HCT116 (cell line): ENCODE data around the gene NOXA1. TPM values are rescaled to one million over a fixed set of nuclear protein-coding genes. Genes with fewer than 3 reads are reported as not detected.
"Not testable (repeated sequence)": the region's sequence is repeated elsewhere in the genome, so short reads cannot be mapped to it uniquely, and the experiment has no call there.

Source experiments
- ATAC-seq: fragments of 200-7000 bp; cut with Tn5 transposase; 2 replicates; pipeline ENCODE4 v1.9.1; 2020; ENCODE audit warnings: mild to moderate bottlenecking, moderate library complexity
- BruUV-seq: library from RNA; stranded (reverse); fragments of 400-500 nt; replicated peaks from 2 replicates; lab custom pipeline; 2021; lab: Mats Ljungman, UMichigan
- CTCF ChIA-PET: fragments of 300-600 bp; sonication (Branson Sonifier 250); formaldehyde crosslinking; loops from one replicate; lab custom pipeline; 2021; ENCODE audit warnings: antibody characterized with exemption; lab: Charles Lee
- POLR2A ChIA-PET: fragments of 300-600, 350-600 bp; sonication (Branson Sonifier 250); formaldehyde crosslinking; loops from one replicate; lab custom pipeline; 2021; ENCODE audit warnings: antibody characterized with exemption; lab: Charles Lee
- RAD21 ChIA-PET, 2 experiments: fragments of 300-600 bp; sonication (Branson Sonifier 250); formaldehyde crosslinking; loops; one replicate each; lab custom pipeline; 2023; ENCODE audit warnings: low total read pairs in 2 of 2; ENCODE audit not compliant: uncharacterized antibody in 2 of 2, unreplicated experiment in 2 of 2, low non-redundant PET in 1 of 2; lab: Charles Lee
- DNase-seq: peaks from one replicate; pipeline ENCODE4 v3.0.0-alpha.2; 2010; ENCODE audit warnings: low read depth, low spot score
- H2AFZ ChIP-seq: fragments of 200-600 bp; shearing (Covaris generic), sonication (generic); 2 replicates; pipeline ENCODE4 v1.6.1; 2017; ENCODE audit warnings: low read depth, mixed run types, mixed read lengths, antibody characterized with exemption, low read length; ENCODE audit not compliant: poor library complexity, severe bottlenecking
- H3K27ac ChIP-seq: 2 replicates; pipeline ENCODE4 v1.5.1; 2012; ENCODE audit warnings: low read depth, low read length
- H3K27me3 ChIP-seq: fragments of 200-600 bp; sonication (generic); 2 replicates; pipeline ENCODE4 v1.6.1; 2016; ENCODE audit warnings: mixed run types, low read length, mixed read lengths; ENCODE audit not compliant: insufficient read depth
- H3K36me3 ChIP-seq, 2 experiments: fragments of 200-500 bp in 1 of 2; fragments of 200-600 bp in 1 of 2; sonication (Bioruptor generic) in 1 of 2; sonication (generic) in 1 of 2; 2 replicates each; pipeline versions ENCODE4 v1.5.1 to v1.6.1; 2014 to 2016; ENCODE audit warnings: low read length in 2 of 2, inconsistent platforms in 1 of 2, mixed read lengths in 1 of 2, mixed run types in 1 of 2; ENCODE audit not compliant: insufficient read depth in 2 of 2, control insufficient read depth in 1 of 2
- H3K4me1 ChIP-seq, 2 experiments: fragments of 200-600 bp in 1 of 2; sonication (generic) in 1 of 2; 2 replicates each; pipeline versions ENCODE4 v1.5.1 to v1.6.1; 2012 to 2017; ENCODE audit warnings: low read length in 2 of 2, inconsistent platforms in 1 of 2, mild to moderate bottlenecking in 1 of 2, mixed read lengths in 1 of 2, mixed run types in 1 of 2, moderate library complexity in 1 of 2; ENCODE audit not compliant: insufficient read depth in 2 of 2, control insufficient read depth in 1 of 2
- H3K4me2 ChIP-seq: fragments of 200-600 bp; sonication (generic); 2 replicates; pipeline ENCODE4 v1.6.1; 2017; ENCODE audit warnings: mixed run types, low read length, mixed read lengths
- H3K4me3 ChIP-seq, 2 experiments: fragments of 200-600 bp in 1 of 2; sonication (generic) in 1 of 2; replicated peaks in 1 of 2; 2 replicates each; pipeline ENCODE4 v1.5.1; 2011 to 2016; ENCODE audit warnings: low read length in 2 of 2, control low read depth in 1 of 2, low read depth in 1 of 2, mild to moderate bottlenecking in 1 of 2, mixed read lengths in 1 of 2, mixed run types in 1 of 2
- H3K79me2 ChIP-seq: fragments of 200-600 bp; sonication (generic); 2 replicates; pipeline ENCODE4 v1.6.1; 2017; ENCODE audit warnings: mild to moderate bottlenecking, mixed run types, low read length, moderate library complexity, mixed read lengths; ENCODE audit not compliant: insufficient read depth
- H3K9ac ChIP-seq: fragments of 200-600 bp; sonication (generic); 2 replicates; pipeline ENCODE4 v1.6.1; 2016; ENCODE audit warnings: low read length, mixed read lengths
- H3K9me2 ChIP-seq: fragments of 200-600 bp; sonication (generic), shearing (Covaris generic); 2 replicates; pipeline ENCODE4 v1.6.1; 2017; ENCODE audit warnings: mixed run types, mild to moderate bottlenecking, moderate library complexity; ENCODE audit not compliant: insufficient read depth
- H3K9me3 ChIP-seq, 2 experiments: fragments of 200-500 bp in 1 of 2; fragments of 200-600 bp in 1 of 2; sonication (Bioruptor generic) in 1 of 2; sonication (generic) in 1 of 2; 2 replicates each; pipeline ENCODE4 v1.6.1; 2014 to 2017; ENCODE audit warnings: low read length in 2 of 2, mixed read lengths in 2 of 2, inconsistent platforms in 1 of 2, low read depth in 1 of 2, mild to moderate bottlenecking in 1 of 2, mixed run types in 1 of 2, moderate library complexity in 1 of 2; ENCODE audit not compliant: control insufficient read depth in 1 of 2, insufficient read depth in 1 of 2
- H4K20me1 ChIP-seq: fragments of 200-600 bp; sonication (generic), shearing (Covaris generic); 2 replicates; pipeline ENCODE4 v1.6.1; 2017; ENCODE audit warnings: mixed run types, mild to moderate bottlenecking, moderate library complexity; ENCODE audit not compliant: insufficient read depth
- FOSL1 ChIP-seq: IDR thresholded peaks from 2 replicates; pipeline ENCODE4 v1.6.1; 2012; ENCODE audit warnings: low read depth
- MAX ChIP-seq: IDR thresholded peaks from 2 replicates; pipeline ENCODE4 v1.6.1; 2012
- YY1 ChIP-seq: IDR thresholded peaks from 2 replicates; pipeline ENCODE4 v1.6.1; 2011; ENCODE audit warnings: low read length, low read depth, moderate library complexity, mild to moderate bottlenecking; ENCODE audit not compliant: insufficient replicate concordance; ENCODE audit errors: extremely low read depth
- intact Hi-C: fragments of 100-400 bp; cut with micrococcal nuclease; formaldehyde crosslinking; loops from 2 replicates; pipeline ENCODE4 v1.10.0; 2022
- total RNA-seq: library from RNA; stranded (reverse); gene quantifications from one replicate; pipeline ENCODE4 v1.2.1, GENCODE V29; 2021; ENCODE audit not compliant: unreplicated experiment

Gene NOXA1
- total RNA-seq, 1 experiment from 2014 or later = 13.2 TPM

- Histone ChIP-seq H3K9ac (no peak overlapping the region), H3K27me3 (no peaks in the 10 kb centered on the region), H3K4me1 (peaks cover 8 to 16% of the 10 kb centered on the region in 2 experiments; a peak in 3 of 4 replicates), H2AFZ (no peak overlapping the region), H3K9me2 (no peaks in the 10 kb centered on the region), H4K20me1 (no peaks in the 10 kb centered on the region), H3K36me3 (no peaks in the 10 kb centered on the region), H3K4me2 (no peak overlapping the region), H3K27ac (no peak overlapping the region), H3K9me3 (no peaks in the 10 kb centered on the region), H3K4me3 (no peak overlapping the region), H3K79me2 (no peaks in the 10 kb centered on the region)
- ChIA-PET POLR2A (no interaction called here), CTCF (no interaction called here), RAD21 (no interaction called here)
- no peak for TF ChIP-seq MAX
- no peak for TF ChIP-seq FOSL1
- no peak for TF ChIP-seq YY1
- DNase-seq (no peak), ATAC-seq (no peak)
- no TSS peak for BruUV-seq
- intact Hi-C loops = no loop called here
Measured at GRCh38 chr9:137465720-137466388, 42.7 kb downstream of the NOXA1 start.

GRCh38 chr9:137466389-137467085 lies 43.3 kb downstream of the NOXA1 start:
- H3K36me3 ChIP-seq, intact Hi-C loops, POLR2A ChIA-PET, H2AFZ ChIP-seq, BruUV-seq, DNase-seq, H3K9me3 ChIP-seq, CTCF ChIA-PET, H3K27ac ChIP-seq, H3K79me2 ChIP-seq, H4K20me1 ChIP-seq, H3K27me3 ChIP-seq, H3K4me2 ChIP-seq, H3K4me3 ChIP-seq, RAD21 ChIA-PET, H3K9me2 ChIP-seq, H3K9ac ChIP-seq, ATAC-seq, H3K4me1 ChIP-seq: not testable (repeated sequence)
